HepG2 (cell line): ENCODE measurements around the gene MX2. TPM values are rescaled to one million over a fixed set of nuclear protein-coding genes. Genes with fewer than 3 reads are reported as not detected.

Experiments
- ATAC-seq: fragments of 200-7000 bp; cut with Tn5 transposase; 3 replicates; pipeline ENCODE4 v1.9.1; 2020; ENCODE audit warnings: mild to moderate bottlenecking, moderate library complexity
- BruUV-seq: library from RNA; stranded (reverse); fragments of 400-500 nt; replicated peaks from 2 replicates; lab custom pipeline; 2021; lab: Mats Ljungman, UMichigan
- CTCF ChIA-PET: fragments of 300-600 bp; formaldehyde crosslinking; extraction: SDS; loops from one replicate; lab custom pipeline; 2021; ENCODE audit warnings: low total read pairs, inconsistent platforms, low intra/inter-chr PET ratio; lab: Yijun Ruan, JAX
- POLR2A ChIA-PET: fragments of 350-600 bp; sonication (Branson Sonifier 250); formaldehyde crosslinking; loops from one replicate; lab custom pipeline; 2020; ENCODE audit warnings: antibody characterized with exemption, inconsistent platforms; lab: Yijun Ruan, JAX
- DNase-seq: peaks from one replicate; pipeline ENCODE4 v3.0.0-alpha.2; 2015; ENCODE audit warnings: low spot score
- FAIRE-seq: peaks from 3 replicates; lab custom pipeline; 2011; peaks lifted over from hg19 to GRCh38; lab: Jason Lieb, UNC
- H2AFZ ChIP-seq: one replicate; pipeline ENCODE4 v1.6.1; 2011; ENCODE audit warnings: low read length, inconsistent platforms
- H3K27ac ChIP-seq: fragments of 300-600 bp; 3 replicates; pipeline ENCODE4 v1.8.0; 2011; ENCODE audit warnings: mixed run types, mild to moderate bottlenecking, mixed read lengths, low read length, inconsistent platforms; ENCODE audit not compliant: insufficient read depth; ENCODE audit errors: extremely low read length
- H3K27me3 ChIP-seq, 2 experiments: fragments of 200-600 bp in 1 of 2; 2 replicates in 1 of 2; 3 replicates in 1 of 2; pipeline versions ENCODE4 v1.6.0 to v1.8.0; 2011; ENCODE audit warnings: low read length in 2 of 2, mild to moderate bottlenecking in 2 of 2, moderate library complexity in 2 of 2, inconsistent platforms in 1 of 2; ENCODE audit not compliant: insufficient read depth in 2 of 2, control insufficient read depth in 1 of 2
- H3K36me3 ChIP-seq, 2 experiments: fragments of 200-600 bp in 1 of 2; replicated peaks in 1 of 2; 2 replicates in 1 of 2; 3 replicates in 1 of 2; pipeline versions ENCODE4 v1.5.1 to v1.8.0; 2011; ENCODE audit warnings: low read length in 2 of 2, inconsistent platforms in 1 of 2; ENCODE audit not compliant: insufficient read depth in 2 of 2, control insufficient read depth in 1 of 2
- H3K4me1 ChIP-seq: 2 replicates; pipeline ENCODE4 v1.5.1; 2012; ENCODE audit warnings: low read length, inconsistent platforms; ENCODE audit not compliant: insufficient read depth
- H3K4me2 ChIP-seq: 2 replicates; pipeline ENCODE4 v1.6.0; 2011; ENCODE audit warnings: low read depth, low read length, inconsistent platforms
- H3K4me3 ChIP-seq, 3 experiments: fragments of 200-600 bp in 1 of 3; sonication (generic), shearing (Covaris generic) in 1 of 3; replicated peaks in 1 of 3; 2 replicates each; pipeline ENCODE4 v1.5.1; 2011 to 2016; ENCODE audit warnings: low read length in 3 of 3, inconsistent platforms in 2 of 3, low read depth in 2 of 3, mild to moderate bottlenecking in 2 of 3, control low read depth in 1 of 3, mixed read lengths in 1 of 3; ENCODE audit not compliant: insufficient read depth in 1 of 3
- H3K79me2 ChIP-seq: one replicate; pipeline ENCODE4 v1.6.1; 2011; ENCODE audit warnings: low read length, inconsistent platforms; ENCODE audit not compliant: insufficient read depth
- H3K9ac ChIP-seq: 2 replicates; pipeline ENCODE4 v1.6.0; 2011; ENCODE audit warnings: mild to moderate bottlenecking, low read depth, low read length, inconsistent platforms; ENCODE audit not compliant: insufficient read depth
- H3K9me3 ChIP-seq: 2 replicates; pipeline ENCODE4 v1.5.1; 2012; ENCODE audit warnings: mild to moderate bottlenecking, low read length
- H4K20me1 ChIP-seq: 2 replicates; pipeline ENCODE4 v1.6.0; 2011; ENCODE audit warnings: inconsistent platforms, mild to moderate bottlenecking, low read length, moderate library complexity; ENCODE audit not compliant: insufficient read depth
- ARNTL ChIP-seq: sonication (generic); formaldehyde crosslinking; IDR thresholded peaks from 2 replicates; pipeline ENCODE4 v1.4.0; 2020; ENCODE audit warnings: mild to moderate bottlenecking, missing genetic modification reagents
- GZF1 ChIP-seq: sonication (generic); formaldehyde crosslinking; IDR thresholded peaks from 2 replicates; pipeline ENCODE4 v1.5.1; 2020; ENCODE audit warnings: mild to moderate bottlenecking, missing genetic modification reagents
- HOXA3 ChIP-seq: sonication (generic); formaldehyde crosslinking; IDR thresholded peaks from 2 replicates; pipeline ENCODE4 v1.5.0; 2020; ENCODE audit warnings: missing genetic modification reagents
- LCORL ChIP-seq, 2 experiments: fragments of 450-650 bp in 1 of 2; sonication (generic) in 1 of 2; formaldehyde crosslinking in 1 of 2; IDR thresholded peaks; 2 replicates each; pipeline versions ENCODE4 v1.5.0 to v1.6.1; 2017 to 2020; ENCODE audit warnings: antibody characterized with exemption in 1 of 2, missing genetic modification reagents in 1 of 2
- MIER3 ChIP-seq: IDR thresholded peaks from 2 replicates; pipeline ENCODE4 v1.6.1; 2016; ENCODE audit warnings: missing compliant biosample characterization, borderline replicate concordance
- TBX2 ChIP-seq: sonication (generic); formaldehyde crosslinking; IDR thresholded peaks from 2 replicates; pipeline ENCODE4 v1.5.0; 2020; ENCODE audit warnings: missing genetic modification reagents, mild to moderate bottlenecking, borderline replicate concordance
- YEATS4 ChIP-seq: sonication (generic); formaldehyde crosslinking; IDR thresholded peaks from 2 replicates; pipeline ENCODE4 v1.4.0; 2020; ENCODE audit warnings: missing genetic modification reagents, borderline replicate concordance
- ZNF296 ChIP-seq: sonication (generic); formaldehyde crosslinking; conservative IDR thresholded peaks from 2 replicates; pipeline ENCODE4 v1.5.0; 2020; ENCODE audit warnings: mild to moderate bottlenecking, missing genetic modification reagents
- ZNF501 ChIP-seq: sonication (generic); formaldehyde crosslinking; IDR thresholded peaks from 2 replicates; pipeline ENCODE4 v1.5.1; 2020; ENCODE audit warnings: mild to moderate bottlenecking, moderate library complexity, missing genetic modification reagents
- ZNF660 ChIP-seq: sonication (generic); formaldehyde crosslinking; IDR thresholded peaks from 2 replicates; pipeline ENCODE4 v1.5.1; 2020; ENCODE audit warnings: mild to moderate bottlenecking, low read depth, missing genetic modification reagents, borderline replicate concordance
- WGBS: methylation state at CpG from one replicate; pipeline ENCODE4 v1.1.6; 2017; ENCODE audit warnings: low lambda C conversion rate; 5-methylcytosine and 5-hydroxymethylcytosine counted together
- in situ Hi-C: cut with HindIII; loops from 2 replicates; pipeline ENCODE4 v1.10.0; 2017; ENCODE audit warnings: low pct_unique_long_range_greater_than_20kb; ENCODE audit not compliant: extremely low pct_ligation_motif_present
- intact Hi-C: fragments of 100-400 bp; cut with micrococcal nuclease; formaldehyde crosslinking; loops from one replicate; pipeline ENCODE4 v1.10.0; 2022; ENCODE audit not compliant: unreplicated experiment
- polyA plus RNA-seq, 8 experiments: library from polyadenylated mRNA; depleted of rRNA in 3 of 8; stranded (reverse) in 7 of 8; unstranded in 1 of 8; fragments of >200 nt; fragmentation: Illumina TruSeq in 4 of 8; extraction: Trizol in 4 of 8; gene quantifications; 2 replicates each; pipeline versions ENCODE4 v1.2.1 to v1.2.3, GENCODE V29; 2011 to 2016; ENCODE audit warnings: low read depth in 4 of 8, missing spikeins in 1 of 8, mixed read lengths in 1 of 8; ENCODE audit not compliant: insufficient read depth in 1 of 8
- total RNA-seq, 5 experiments: library from RNA; depleted of rRNA; stranded (reverse); fragments of >200 nt; fragmentation: Illumina TruSeq; extraction: Trizol; gene quantifications; 2 replicates each; pipeline ENCODE4 v1.2.3, GENCODE V29; 2016; ENCODE audit warnings: low read depth in 1 of 5
- TF ChIP-seq, protein P1 (sequence below): sonication (generic); formaldehyde crosslinking; IDR thresholded peaks from 2 replicates; pipeline ENCODE4 v1.4.0; 2020; ENCODE audit warnings: mild to moderate bottlenecking, missing genetic modification reagents

The MX2 gene
- total and polyA plus RNA-seq, 2 of the 13 experiments (the other 11 are each of a cell fraction or from before 2014, with no cell fraction given): 24.0 to 35.7 TPM

DNA sequence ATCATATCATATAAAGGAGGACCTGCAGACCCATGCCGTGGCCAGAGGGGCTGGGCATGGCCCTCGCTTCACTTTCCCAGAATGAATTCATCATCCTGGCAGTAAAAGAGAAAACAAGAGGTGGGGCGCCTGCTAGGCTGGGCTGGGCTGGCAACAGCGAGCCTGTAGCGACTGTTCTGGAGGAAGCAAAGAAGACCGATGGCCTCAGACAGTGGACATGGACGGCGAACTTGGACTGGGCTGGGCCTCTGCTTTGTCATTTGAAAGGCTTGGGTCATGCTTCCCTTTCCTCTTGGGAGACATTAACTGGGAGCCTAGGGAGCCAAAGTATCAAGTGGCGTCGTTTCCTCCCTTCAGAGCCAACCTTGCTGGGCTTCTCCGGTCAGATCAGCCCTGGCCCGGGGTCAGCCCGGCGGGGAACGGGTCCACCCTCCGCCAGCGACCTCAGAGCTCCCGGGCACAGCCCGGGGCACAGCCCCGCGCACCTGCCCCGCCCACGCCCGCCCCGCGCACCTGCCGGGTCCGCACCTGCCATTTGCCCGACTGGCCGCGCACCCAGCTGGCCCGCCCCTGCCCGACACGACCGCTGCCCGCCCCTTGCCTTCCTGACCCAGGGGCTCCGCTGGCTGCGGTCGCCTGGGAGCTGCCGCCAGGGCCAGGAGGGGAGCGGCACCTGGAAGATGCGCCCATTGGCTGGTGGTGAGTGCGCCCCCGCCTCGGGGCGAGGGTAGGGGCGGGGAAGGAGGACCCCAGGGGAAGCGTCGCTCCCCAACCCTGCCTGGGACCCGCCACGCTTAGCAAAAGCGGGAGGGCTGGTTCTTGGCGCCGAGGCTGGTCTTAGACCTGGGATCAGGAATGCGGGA is 45.4 kb upstream of the MX2 start, which contains the start of gene FAM3B:
Gene FAM3B, plus strand, starts transcription at position 602 of the 863 bp plus-strand sequence. Its CDS starts 79 bp downstream, at position 681.
- no peaks in the 10 kb centered on the region for H3K36me3 ChIP-seq
- CTCF ChIA-PET: no interaction called here
- H3K9ac ChIP-seq: peak within 1 kb of the TSS; percentile 38; the same call in 1 of the 2 replicates
- H3K4me2 ChIP-seq: peak within 1 kb of the TSS; percentile 76
- ATAC-seq (peak; percentile 72), DNase-seq (no peak), FAIRE-seq (no peak)
- WGBS: 5% methylated on average over 7 of the region's 55 CpGs
- H3K79me2 ChIP-seq: no peaks in the 10 kb centered on the region
- H2AFZ ChIP-seq: no peak within 1 kb of the TSS
- intact Hi-C loops (no loop called here), in situ Hi-C loops (no loop called here)
- no TSS peak for BruUV-seq
- no peaks in the 10 kb centered on the region for H4K20me1 ChIP-seq
- peak within 1 kb of the TSS; percentile 47 to 65 (median 57) for H3K4me3 ChIP-seq
- POLR2A ChIA-PET: interaction anchor here (0.6 to 1.2 kb wide), 3 partner anchors 10 to 52 kb away, joined by 3 read pairs; no protein-coding TSS in a partner anchor
- no peak within 1 kb of the TSS for H3K27ac ChIP-seq
- no peaks in the 10 kb centered on the region for H3K9me3 ChIP-seq
- peaks cover 55% of the 10 kb centered on the region for H3K4me1 ChIP-seq
- peaks cover 3 to 22% of the 10 kb centered on the region in 2 experiments; a peak in 2 of 5 replicates for H3K27me3 ChIP-seq
- TF ChIP-seq LCORL (IDR thresholded peaks at IDR 0.05): no peak
- 0 out of 2 replicates have a peak, but pooled peaks have one; percentile 27 for TF ChIP-seq LCORL (CRISPR knock-in tag; IDR thresholded peaks at IDR 0.05)
- no peak for TF ChIP-seq ZNF501 (CRISPR knock-in tag)
- no peak for TF ChIP-seq ZNF660 (CRISPR knock-in tag)
- no peak for TF ChIP-seq ARNTL
- TF ChIP-seq, protein P1, sequence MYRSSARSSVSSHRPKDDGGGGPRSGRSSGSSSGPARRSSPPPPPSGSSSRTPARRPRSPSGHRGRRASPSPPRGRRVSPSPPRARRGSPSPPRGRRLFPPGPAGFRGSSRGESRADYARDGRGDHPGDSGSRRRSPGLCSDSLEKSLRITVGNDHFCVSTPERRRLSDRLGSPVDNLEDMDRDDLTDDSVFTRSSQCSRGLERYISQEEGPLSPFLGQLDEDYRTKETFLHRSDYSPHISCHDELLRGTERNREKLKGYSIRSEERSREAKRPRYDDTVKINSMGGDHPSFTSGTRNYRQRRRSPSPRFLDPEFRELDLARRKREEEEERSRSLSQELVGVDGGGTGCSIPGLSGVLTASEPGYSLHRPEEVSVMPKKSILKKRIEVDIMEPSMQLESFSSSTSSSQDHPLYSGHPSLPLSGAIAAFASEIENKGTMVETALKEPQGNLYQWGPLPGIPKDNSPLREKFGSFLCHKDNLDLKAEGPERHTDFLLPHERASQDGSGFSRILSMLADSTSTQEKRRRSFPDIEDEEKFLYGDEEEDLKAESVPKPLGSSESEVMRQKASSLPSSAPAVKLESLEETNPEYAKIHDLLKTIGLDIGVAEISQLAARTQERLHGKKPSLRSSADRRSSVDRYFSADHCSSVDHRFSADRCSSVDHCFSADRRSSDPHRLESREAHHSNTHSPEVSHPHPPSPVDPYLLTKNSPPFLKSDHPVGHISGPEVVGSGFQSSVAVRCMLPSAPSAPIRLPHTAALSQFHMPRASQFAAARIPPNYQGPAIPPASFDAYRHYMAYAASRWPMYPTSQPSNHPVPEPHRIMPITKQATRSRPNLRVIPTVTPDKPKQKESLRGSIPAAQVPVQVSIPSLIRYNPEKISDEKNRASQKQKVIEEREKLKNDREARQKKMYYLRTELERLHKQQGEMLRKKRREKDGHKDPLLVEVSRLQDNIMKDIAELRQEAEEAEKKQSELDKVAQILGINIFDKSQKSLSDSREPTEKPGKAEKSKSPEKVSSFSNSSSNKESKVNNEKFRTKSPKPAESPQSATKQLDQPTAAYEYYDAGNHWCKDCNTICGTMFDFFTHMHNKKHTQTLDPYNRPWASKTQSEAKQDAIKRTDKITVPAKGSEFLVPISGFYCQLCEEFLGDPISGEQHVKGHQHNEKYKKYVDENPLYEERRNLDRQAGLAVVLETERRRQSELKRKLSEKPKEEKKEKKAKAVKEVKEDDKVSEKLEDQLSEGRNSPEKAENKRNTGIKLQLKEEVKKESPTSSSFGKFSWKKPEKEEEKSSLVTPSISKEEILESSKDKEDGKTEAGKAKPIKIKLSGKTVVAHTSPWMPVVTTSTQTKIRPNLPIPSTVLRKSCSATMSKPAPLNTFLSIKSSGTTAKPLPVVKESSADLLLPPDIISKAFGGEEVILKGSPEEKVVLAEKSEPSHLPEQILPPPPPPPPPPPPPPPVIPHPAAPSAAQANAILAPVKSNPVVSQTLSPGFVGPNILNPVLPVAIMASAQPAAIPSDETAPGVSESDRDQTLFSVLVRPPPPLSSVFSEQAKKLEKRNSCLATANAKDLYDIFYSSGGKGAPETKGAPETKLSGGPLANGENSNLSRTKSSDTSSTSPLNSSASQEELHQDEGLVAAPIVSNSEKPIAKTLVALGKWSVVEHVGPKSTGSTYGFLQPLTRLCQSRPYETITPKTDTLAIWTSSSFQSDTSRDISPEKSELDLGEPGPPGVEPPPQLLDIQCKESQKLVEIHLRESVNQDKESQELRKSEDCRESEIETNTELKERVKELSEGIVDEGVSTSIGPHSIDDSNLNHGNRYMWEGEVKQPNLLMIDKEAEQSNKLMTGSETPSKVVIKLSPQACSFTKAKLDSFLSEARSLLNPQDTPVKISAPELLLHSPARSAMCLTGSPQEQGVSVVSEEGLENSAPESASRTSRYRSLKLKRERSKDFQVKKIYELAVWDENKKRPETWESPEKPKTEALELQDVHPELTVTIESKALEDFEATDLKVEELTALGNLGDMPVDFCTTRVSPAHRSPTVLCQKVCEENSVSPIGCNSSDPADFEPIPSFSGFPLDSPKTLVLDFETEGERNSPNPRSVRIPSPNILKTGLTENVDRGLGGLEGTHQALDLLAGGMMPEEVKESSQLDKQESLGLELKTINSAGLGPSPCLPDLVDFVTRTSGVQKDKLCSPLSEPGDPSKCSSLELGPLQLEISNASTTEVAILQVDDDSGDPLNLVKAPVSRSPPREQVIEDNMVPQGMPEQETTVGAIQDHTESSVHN (CRISPR knock-in tag): no peak
- no peak for TF ChIP-seq MIER3 (CRISPR knock-in tag)
- TF ChIP-seq GZF1 (CRISPR knock-in tag): no peak
- 0 out of 2 replicates have a peak, but pooled peaks have one; percentile 28 for TF ChIP-seq YEATS4 (CRISPR knock-in tag)
- no peak for TF ChIP-seq ZNF296 (CRISPR knock-in tag)
- peak; percentile 31; the same call in 1 of the 2 replicates for TF ChIP-seq TBX2
- peak; percentile 41 for TF ChIP-seq HOXA3
